Epithelial cell of prostate (primary cell): ENCODE results near the gene CCDC40.

Experiments used
- DNase-seq: peaks from one replicate; pipeline ENCODE4 v3.0.0-alpha.2; 2011; ENCODE audit warnings: low read depth, low spot score
- H3K27ac ChIP-seq: fragments of 450-650 bp; 2 replicates; pipeline ENCODE4 v1.5.1; 2017; ENCODE audit warnings: mild to moderate bottlenecking

Gene CCDC40

GRCh38 chr17:80108036-80108971 lies 71.9 kb downstream of the CCDC40 start:
- no peak for DNase-seq
- H3K27ac ChIP-seq, result no peak overlapping the region

DNA sequence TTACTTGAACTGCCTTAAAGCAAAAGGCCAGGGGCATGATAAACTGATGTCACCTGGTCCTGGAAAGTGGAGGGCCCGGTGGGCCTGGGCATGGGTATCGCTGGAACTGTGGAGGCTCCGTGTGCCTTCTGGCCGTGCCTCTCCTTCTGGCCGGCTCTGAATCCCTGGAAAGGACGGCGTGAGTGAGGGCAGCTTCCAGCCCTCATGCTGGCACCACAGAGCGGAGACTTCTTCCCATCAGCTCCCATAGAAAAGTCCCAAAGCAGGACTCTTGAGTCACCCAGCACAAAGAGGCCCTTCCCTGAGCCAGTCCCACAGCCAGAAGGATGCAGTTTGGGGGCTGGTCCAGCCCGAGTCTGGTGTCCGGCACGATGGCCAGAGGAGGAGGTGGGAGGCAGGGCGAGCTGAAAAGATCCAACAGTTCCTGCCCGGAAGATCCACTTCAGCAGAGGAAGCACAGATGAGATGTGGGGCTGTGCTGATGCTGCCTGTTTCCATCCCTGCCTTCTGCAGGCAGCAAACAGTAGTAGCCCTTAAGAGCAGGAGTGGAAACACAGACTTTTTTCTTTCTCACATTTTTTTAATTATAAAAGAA lies 72.7 kb downstream of the CCDC40 start:
- no peak overlapping the region for H3K27ac ChIP-seq
- no peak for DNase-seq

GRCh38 chr17:80109713-80110446 lies 73.4 kb downstream of the CCDC40 start:
- H3K27ac ChIP-seq, result no peak overlapping the region
- DNase-seq, result peak; percentile 72

DNA sequence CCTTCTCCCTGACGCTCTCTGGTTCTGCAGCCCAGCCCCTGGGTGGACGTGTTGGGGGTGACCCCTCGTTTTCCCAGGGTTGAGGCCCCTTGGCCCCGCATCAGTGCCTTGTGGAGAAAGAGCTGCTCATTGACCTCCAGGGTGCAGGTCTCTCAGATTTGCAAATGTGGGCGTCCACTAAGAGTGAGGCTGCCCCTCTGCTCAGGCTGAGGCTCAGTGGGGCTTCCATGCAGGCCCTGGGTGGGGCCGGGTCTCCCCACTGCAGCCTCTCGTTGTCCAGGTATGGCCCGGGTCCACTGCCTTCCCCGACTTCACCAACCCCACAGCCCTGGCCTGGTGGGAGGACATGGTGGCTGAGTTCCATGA lies 74.0 kb downstream of the CCDC40 start:
- DNase-seq, result no peak
- H3K27ac ChIP-seq, result no peak overlapping the region

DNA sequence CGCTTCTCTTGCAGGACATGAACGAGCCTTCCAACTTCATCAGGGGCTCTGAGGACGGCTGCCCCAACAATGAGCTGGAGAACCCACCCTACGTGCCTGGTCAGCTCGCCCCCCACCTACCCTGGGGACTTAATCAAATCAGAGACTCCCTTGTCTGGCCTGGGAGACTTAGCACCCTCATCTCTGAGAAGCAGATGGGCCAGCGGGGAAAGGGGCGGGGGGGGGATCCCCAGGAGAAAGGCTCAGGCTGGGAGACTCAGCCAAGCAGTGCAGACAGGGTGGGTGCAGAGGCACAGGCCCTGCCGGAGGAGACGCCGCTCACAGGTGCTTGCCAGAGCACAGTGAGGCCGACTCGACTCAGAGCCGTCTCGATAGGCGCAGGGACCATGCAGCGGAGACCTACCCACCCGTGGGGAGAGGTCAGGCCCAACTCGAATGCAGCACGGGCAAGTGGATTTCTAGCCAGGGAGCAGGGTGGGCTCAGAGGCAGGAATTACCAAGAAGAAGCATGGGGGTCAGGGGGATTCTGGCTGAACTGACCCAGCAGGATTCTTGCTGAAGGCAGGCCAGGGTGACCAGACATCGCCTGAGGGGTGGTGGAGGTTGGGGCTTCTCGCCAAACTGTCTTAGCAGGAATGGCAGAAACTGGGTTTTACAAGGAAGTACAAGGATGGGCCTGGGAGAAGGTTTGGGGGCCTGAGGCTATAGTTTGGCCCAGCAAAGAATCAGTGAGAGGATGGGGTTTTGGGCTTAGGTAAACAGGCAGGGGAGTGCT lies 74.7 kb downstream of the CCDC40 start:
- no peak for DNase-seq
- H3K27ac ChIP-seq, result no peak overlapping the region

- no peak for DNase-seq
These were observed 75.4 kb downstream of the CCDC40 start for GRCh38 chr17:80111702-80112470.

GRCh38 chr17:80112471-80113032 lies 76.1 kb downstream of the CCDC40 start:
- no peak for DNase-seq
- H3K27ac ChIP-seq, result no peak overlapping the region

More at GRCh38 chr17:80111702-80112470, 75.4 kb downstream of the CCDC40 start:
- H3K27ac ChIP-seq, result no peak overlapping the region

DNA sequence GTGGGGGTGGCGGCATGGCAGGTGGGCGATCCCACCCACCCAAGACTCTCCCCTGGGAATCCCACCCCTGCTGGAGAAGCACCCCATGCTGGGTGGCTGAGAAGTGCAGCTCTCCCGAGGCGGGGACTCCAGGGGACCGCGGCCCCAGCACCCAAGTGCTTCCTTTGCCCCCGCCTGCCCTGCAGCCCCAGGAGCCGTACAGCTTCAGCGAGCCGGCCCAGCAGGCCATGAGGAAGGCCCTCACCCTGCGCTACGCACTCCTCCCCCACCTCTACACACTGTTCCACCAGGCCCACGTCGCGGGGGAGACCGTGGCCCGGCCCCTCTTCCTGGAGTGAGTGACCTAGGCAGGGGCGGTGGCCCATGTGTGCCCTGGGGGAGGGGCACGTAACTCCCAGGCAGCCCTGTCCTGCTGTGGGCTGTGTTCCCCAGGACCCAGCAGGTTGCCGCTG lies 76.6 kb downstream of the CCDC40 start:
- no peak overlapping the region for H3K27ac ChIP-seq
- DNase-seq, result no peak

- no peak for DNase-seq
- H3K27ac ChIP-seq, result no peak overlapping the region
These were observed 78.3 kb downstream of the CCDC40 start for GRCh38 chr17:80114758-80115157.

- H3K27ac ChIP-seq, result no peak overlapping the region
- DNase-seq, result no peak
These were observed 78.7 kb downstream of the CCDC40 start for GRCh38 chr17:80115159-80115558.

DNA sequence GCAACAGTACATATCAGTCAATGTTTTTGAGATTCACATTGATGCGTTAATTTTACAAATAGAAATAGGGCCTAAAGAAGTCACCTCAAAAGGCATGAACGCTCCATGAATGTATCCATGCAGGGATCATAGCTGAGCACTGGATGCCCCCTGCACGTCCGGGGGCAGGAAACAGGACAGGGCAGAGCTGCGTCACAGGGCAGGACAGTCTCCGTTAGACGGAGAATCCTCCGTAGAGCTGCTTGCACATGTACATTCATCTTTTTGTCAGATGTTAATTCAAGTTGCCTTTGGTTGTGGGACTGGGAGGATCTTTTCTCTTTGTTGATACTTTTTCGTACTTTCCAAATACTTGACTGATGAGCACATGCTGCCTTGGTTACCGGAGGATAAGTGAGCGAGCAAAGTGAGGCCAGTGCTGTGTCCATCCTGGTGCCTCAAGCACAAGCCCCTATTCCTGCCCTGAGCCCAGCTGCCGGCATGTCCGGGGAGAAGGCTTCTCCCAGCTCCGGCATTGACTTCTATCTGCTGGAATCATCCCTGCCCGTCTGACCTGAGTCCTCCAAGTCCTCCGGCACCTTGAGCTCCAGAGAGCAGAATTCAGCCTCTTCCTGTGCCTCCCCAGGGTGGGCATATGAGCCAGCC lies 80.0 kb downstream of the CCDC40 start:
- DNase-seq, result no peak
- H3K27ac ChIP-seq, result no peak overlapping the region

- no peak overlapping the region for H3K27ac ChIP-seq
- DNase-seq, result no peak
These were observed 80.5 kb downstream of the CCDC40 start for GRCh38 chr17:80116921-80117380.

DNA sequence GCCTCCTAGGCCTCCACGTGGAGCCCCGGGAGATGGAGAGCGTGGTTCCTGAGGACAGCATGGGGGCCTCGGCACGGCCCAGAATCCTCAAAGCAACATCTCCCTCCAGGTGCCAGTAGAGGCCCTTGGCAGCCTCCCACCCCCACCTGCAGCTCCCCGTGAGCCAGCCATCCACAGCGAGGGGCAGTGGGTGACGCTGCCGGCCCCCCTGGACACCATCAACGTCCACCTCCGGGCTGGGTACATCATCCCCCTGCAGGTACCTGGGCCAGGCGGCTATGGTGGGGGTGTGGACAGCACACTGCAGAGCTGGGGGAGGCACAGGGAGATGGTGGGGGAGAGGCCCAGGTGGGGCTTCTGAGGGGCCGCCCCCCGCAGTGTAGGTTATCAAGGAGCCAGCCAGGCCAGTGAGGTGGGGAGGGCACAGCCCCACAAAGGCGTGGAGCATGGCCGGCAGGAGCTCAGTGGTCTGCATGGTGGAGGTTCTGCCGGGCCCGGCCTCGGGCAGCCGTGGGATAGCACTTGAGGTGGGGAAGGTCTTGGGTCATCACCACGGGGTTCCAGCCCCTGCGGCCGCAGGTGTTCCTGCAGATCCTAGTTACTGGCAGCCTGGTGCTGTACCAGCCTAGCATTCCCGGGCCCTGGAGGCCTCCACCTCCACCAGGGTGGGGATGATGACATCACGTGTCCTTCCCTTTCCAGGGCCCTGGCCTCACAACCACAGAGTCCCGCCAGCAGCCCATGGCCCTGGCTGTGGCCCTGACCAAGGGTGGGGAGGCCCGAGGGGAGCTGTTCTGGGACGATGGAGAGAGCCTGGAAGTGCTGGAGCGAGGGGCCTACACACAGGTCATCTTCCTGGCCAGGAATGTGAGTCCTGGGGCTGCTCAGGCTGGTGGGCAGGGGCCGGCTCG lies 81.3 kb downstream of the CCDC40 start:
- H3K27ac ChIP-seq, result no peak overlapping the region
- DNase-seq, result no peak

DNA sequence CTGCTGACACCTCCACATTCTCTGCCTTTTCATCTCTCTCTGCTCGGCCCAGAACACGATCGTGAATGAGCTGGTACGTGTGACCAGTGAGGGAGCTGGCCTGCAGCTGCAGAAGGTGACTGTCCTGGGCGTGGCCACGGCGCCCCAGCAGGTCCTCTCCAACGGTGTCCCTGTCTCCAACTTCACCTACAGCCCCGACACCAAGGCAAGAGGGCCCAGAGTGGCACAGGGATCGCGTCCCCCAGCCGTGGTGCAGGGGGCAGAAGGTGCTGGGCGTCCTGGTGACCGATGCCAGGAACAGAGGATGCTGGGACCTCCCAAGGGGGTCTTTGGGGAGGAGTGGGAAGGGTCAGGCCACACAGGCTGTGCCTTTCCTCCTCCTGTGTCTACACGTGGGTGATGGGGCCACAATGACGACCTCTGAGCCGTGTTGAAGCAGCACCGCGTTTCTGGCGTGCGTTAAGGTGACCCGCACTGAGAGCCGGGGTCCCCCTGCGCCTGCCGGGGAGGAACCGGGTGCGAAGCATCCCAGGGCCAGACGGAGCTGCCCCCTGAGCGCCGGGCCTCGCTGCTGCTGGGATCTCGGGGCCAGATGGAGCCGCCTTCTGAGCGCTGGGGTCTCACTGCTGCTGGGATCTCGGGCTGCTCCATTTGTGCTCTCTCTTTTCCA lies 82.3 kb downstream of the CCDC40 start:
- H3K27ac ChIP-seq, result no peak overlapping the region
- no peak for DNase-seq

GRCh38 chr17:80119271-80119791 lies 82.9 kb downstream of the CCDC40 start:
- no peak for DNase-seq
- H3K27ac ChIP-seq, result no peak overlapping the region

- no peak for DNase-seq
- no peak overlapping the region for H3K27ac ChIP-seq
These were observed 83.4 kb downstream of the CCDC40 start for GRCh38 chr17:80119839-80120238.
